H1 (cell line): Measurements from ENCODE around the gene CSF3R. TPM values are rescaled to one million over a fixed set of nuclear protein-coding genes. Genes with fewer than 3 reads are reported as not detected.

ENCODE experiments used
- CTCF ChIA-PET: fragments of 300-600 bp; sonication (Branson Sonifier 250); formaldehyde crosslinking; loops from one replicate; lab custom pipeline; 2021; ENCODE audit not compliant: partially characterized antibody; lab: Charles Lee
- POLR2A ChIA-PET: fragments of 300-600 bp; sonication (Branson Sonifier 250); formaldehyde crosslinking; loops from one replicate; lab custom pipeline; 2021; ENCODE audit warnings: inconsistent platforms; ENCODE audit not compliant: partially characterized antibody; lab: Charles Lee
- DNase-seq, 2 experiments: peaks; one replicate each; pipeline versions ENCODE4 v3.0.0 to v3.0.0-alpha.2; 2010 to 2022; ENCODE audit warnings: low spot score in 2 of 2, low read depth in 1 of 2, mixed read lengths in 1 of 2
- FAIRE-seq: peaks from 2 replicates; lab custom pipeline; 2011; peaks lifted over from hg19 to GRCh38; lab: Jason Lieb, UNC
- H2AFZ ChIP-seq: 2 replicates; pipeline ENCODE4 v1.8.1; 2012; ENCODE audit warnings: low read length, inconsistent platforms
- H2AK5ac ChIP-seq: 2 replicates; pipeline ENCODE4 v1.6.1; 2013; ENCODE audit warnings: low read depth, low read length
- H2BK120ac ChIP-seq: replicated peaks from 2 replicates; pipeline ENCODE3; 2013; ENCODE audit warnings: low read depth, low read length, inconsistent platforms
- H2BK12ac ChIP-seq: 2 replicates; pipeline ENCODE4 v1.6.1; 2013; ENCODE audit warnings: low read depth, low read length
- H2BK15ac ChIP-seq: 2 replicates; pipeline ENCODE4 v1.6.1; 2013; ENCODE audit warnings: low read length
- H2BK20ac ChIP-seq: 2 replicates; pipeline ENCODE4 v1.6.1; 2013; ENCODE audit warnings: low read length
- H2BK5ac ChIP-seq: 2 replicates; pipeline ENCODE4 v1.6.1; 2013; ENCODE audit warnings: low read depth, low read length
- H3K14ac ChIP-seq: 2 replicates; pipeline ENCODE4 v1.6.1; 2013; ENCODE audit warnings: inconsistent platforms; ENCODE audit not compliant: insufficient read length
- H3K18ac ChIP-seq: 2 replicates; pipeline ENCODE4 v1.6.1; 2013; ENCODE audit warnings: low read length; ENCODE audit errors: extremely low read depth
- H3K23ac ChIP-seq: 2 replicates; pipeline ENCODE4 v1.6.1; 2013; ENCODE audit warnings: inconsistent platforms; ENCODE audit not compliant: insufficient read length
- H3K23me2 ChIP-seq: 2 replicates; pipeline ENCODE4 v1.6.1; 2013; ENCODE audit warnings: low read depth, low read length
- H3K27ac ChIP-seq: 2 replicates; pipeline ENCODE4 v1.6.1; 2011; ENCODE audit warnings: low read depth, low read length, inconsistent platforms
- H3K27me3 ChIP-seq, 4 experiments: replicated peaks in 1 of 4; 1 replicate in 1 of 4; 2 replicates in 3 of 4; pipeline versions ENCODE4 v1.6.1 to v1.8.1; 2011 to 2013; ENCODE audit warnings: low read length in 3 of 4, mild to moderate bottlenecking in 3 of 4, inconsistent platforms in 2 of 4, mixed read lengths in 2 of 4, moderate library complexity in 1 of 4; ENCODE audit not compliant: control insufficient read depth in 3 of 4, insufficient read depth in 3 of 4; ENCODE audit errors: extremely low read depth in 1 of 4
- H3K36me3 ChIP-seq, 4 experiments: 2 replicates each; pipeline versions ENCODE4 v1.6.1 to v1.8.1; 2011 to 2013; ENCODE audit warnings: mild to moderate bottlenecking in 4 of 4, low read length in 3 of 4, moderate library complexity in 2 of 4, control low read depth in 1 of 4, inconsistent platforms in 1 of 4; ENCODE audit not compliant: insufficient read depth in 4 of 4, control insufficient read depth in 2 of 4
- H3K4ac ChIP-seq: replicated peaks from 2 replicates; pipeline ENCODE3; 2013; ENCODE audit warnings: low read length, low read depth, mixed read lengths, inconsistent platforms; ENCODE audit not compliant: insufficient read length
- H3K4me1 ChIP-seq, 4 experiments: replicated peaks in 1 of 4; 1 replicate in 1 of 4; 2 replicates in 3 of 4; pipeline versions ENCODE4 v1.6.1 to v1.8.1; 2011 to 2013; ENCODE audit warnings: low read length in 3 of 4, inconsistent platforms in 2 of 4, mixed read lengths in 1 of 4; ENCODE audit not compliant: insufficient read depth in 4 of 4, control insufficient read depth in 3 of 4
- H3K4me2 ChIP-seq, 2 experiments: 2 replicates each; pipeline versions ENCODE4 v1.6.1 to v1.8.1; 2011 to 2013; ENCODE audit warnings: low read depth in 2 of 2, low read length in 2 of 2, control low read depth in 1 of 2, inconsistent platforms in 1 of 2, mild to moderate bottlenecking in 1 of 2; ENCODE audit not compliant: insufficient read depth in 1 of 2
- H3K4me3 ChIP-seq, 4 experiments: fragments of 200-600, 300-600 bp in 1 of 4; sonication (generic), shearing (Covaris generic), sonication (Bioruptor Twin) in 1 of 4; 2 replicates each; pipeline versions ENCODE4 v1.5.1 to v1.8.1; 2011 to 2016; ENCODE audit warnings: low read length in 4 of 4, low read depth in 3 of 4, control low read depth in 2 of 4, inconsistent platforms in 2 of 4, mild to moderate bottlenecking in 2 of 4, mixed read lengths in 1 of 4, moderate library complexity in 1 of 4; ENCODE audit not compliant: insufficient read depth in 2 of 4; ENCODE audit errors: extremely low read depth in 1 of 4
- H3K56ac ChIP-seq: replicated peaks from 2 replicates; pipeline ENCODE3; 2013; ENCODE audit warnings: low read depth, mild to moderate bottlenecking, mixed read lengths, low read length, inconsistent platforms; ENCODE audit not compliant: insufficient read length
- H3K79me1 ChIP-seq: 2 replicates; pipeline ENCODE4 v1.6.1; 2013; ENCODE audit warnings: low read depth, low read length, control low read depth
- H3K79me2 ChIP-seq, 2 experiments: 2 replicates each; pipeline versions ENCODE4 v1.6.1 to v1.8.1; 2012 to 2013; ENCODE audit warnings: low read length in 2 of 2, mild to moderate bottlenecking in 2 of 2, inconsistent platforms in 1 of 2; ENCODE audit not compliant: insufficient read depth in 2 of 2, control insufficient read depth in 1 of 2
- H3K9ac ChIP-seq, 4 experiments: replicated peaks in 1 of 4; 1 replicate in 1 of 4; 2 replicates in 3 of 4; pipeline versions ENCODE4 v1.6.1 to v1.8.1; 2011 to 2013; ENCODE audit warnings: low read depth in 3 of 4, low read length in 3 of 4, control low read depth in 2 of 4, mild to moderate bottlenecking in 2 of 4, moderate library complexity in 2 of 4, inconsistent platforms in 1 of 4; ENCODE audit errors: extremely low read depth in 1 of 4
- H3K9me3 ChIP-seq, 2 experiments: 2 replicates each; pipeline versions ENCODE4 v1.6.1 to v1.8.1; 2012 to 2013; ENCODE audit warnings: mild to moderate bottlenecking in 2 of 2, moderate library complexity in 2 of 2, control low read depth in 1 of 2, inconsistent platforms in 1 of 2, low read depth in 1 of 2, low read length in 1 of 2, mixed read lengths in 1 of 2; ENCODE audit not compliant: insufficient read depth in 2 of 2
- H4K20me1 ChIP-seq, 2 experiments: replicated peaks in 1 of 2; 2 replicates each; pipeline versions ENCODE3 to v1.8.1; 2011 to 2013; ENCODE audit warnings: inconsistent platforms in 2 of 2, low read length in 2 of 2, mild to moderate bottlenecking in 1 of 2; ENCODE audit not compliant: insufficient read depth in 2 of 2, control insufficient read depth in 1 of 2
- H4K5ac ChIP-seq: 2 replicates; pipeline ENCODE4 v1.6.1; 2013; ENCODE audit warnings: low read length, low read depth, mixed read lengths, inconsistent platforms; ENCODE audit not compliant: insufficient read length
- H4K8ac ChIP-seq: 2 replicates; pipeline ENCODE4 v1.8.0; 2013; ENCODE audit warnings: mild to moderate bottlenecking, moderate library complexity, low read length, inconsistent platforms; ENCODE audit not compliant: insufficient read depth; ENCODE audit errors: extremely low read depth
- H4K91ac ChIP-seq: replicated peaks from 2 replicates; pipeline ENCODE3; 2013; ENCODE audit warnings: low read length, mixed read lengths, inconsistent platforms; ENCODE audit not compliant: insufficient read length
- BACH1 ChIP-seq: IDR thresholded peaks from 2 replicates; pipeline ENCODE4 v1.6.1; 2012; ENCODE audit warnings: low read length, improper control_type of control experiment
- BCL11A ChIP-seq, 2 experiments: IDR thresholded peaks; one replicate each; pipeline ENCODE4 v1.6.1; 2011; ENCODE audit warnings: low read depth in 2 of 2, low read length in 2 of 2, mild to moderate bottlenecking in 2 of 2
- CBX5 ChIP-seq: fragments of 300-800, 300-1000 bp; sonication (generic); IDR thresholded peaks from 2 replicates; pipeline ENCODE4 v1.7.1; 2016; ENCODE audit warnings: antibody characterized with exemption, low read length, low read depth
- CHD1 ChIP-seq: IDR thresholded peaks from 2 replicates; pipeline ENCODE4 v1.6.1; 2012; ENCODE audit warnings: low read depth, low read length, improper control_type of control experiment
- CTCF ChIP-seq, 3 experiments: IDR thresholded peaks; 1 replicate in 2 of 3; 2 replicates in 1 of 3; pipeline versions ENCODE4 v1.5.1 to v1.6.1; 2011; ENCODE audit warnings: low read length in 3 of 3, mild to moderate bottlenecking in 3 of 3, inconsistent platforms in 2 of 3, low read depth in 1 of 3, moderate library complexity in 1 of 3; ENCODE audit not compliant: insufficient read depth in 1 of 3; ENCODE audit errors: control extremely low read depth in 1 of 3
- GABPA ChIP-seq: IDR thresholded peaks from 2 replicates; pipeline ENCODE4 v1.6.1; 2011; ENCODE audit warnings: mild to moderate bottlenecking, low read length, moderate library complexity, borderline replicate concordance; ENCODE audit not compliant: insufficient read depth
- GTF2F1 ChIP-seq: IDR thresholded peaks from 2 replicates; pipeline ENCODE4 v1.6.1; 2012; ENCODE audit warnings: low read depth, low read length, improper control_type of control experiment, borderline replicate concordance
- KDM4A ChIP-seq: IDR thresholded peaks from one replicate; pipeline ENCODE4 v1.7.1; 2012; ENCODE audit warnings: low read depth, mild to moderate bottlenecking, moderate library complexity, low read length, inconsistent platforms; ENCODE audit not compliant: severe bottlenecking
- RFX5 ChIP-seq: IDR thresholded peaks from 2 replicates; pipeline ENCODE4 v1.6.1; 2011; ENCODE audit warnings: low read depth, low read length, improper control_type of control experiment, borderline replicate concordance
- SIRT6 ChIP-seq: IDR thresholded peaks from one replicate; pipeline ENCODE4 v1.7.1; 2012; ENCODE audit warnings: low read length, inconsistent platforms
- TCF12 ChIP-seq: IDR thresholded peaks from 2 replicates; pipeline ENCODE4 v1.6.1; 2011; ENCODE audit warnings: low read depth, mild to moderate bottlenecking, low read length
- WGBS, 2 experiments: shearing (Covaris generic) in 1 of 2; methylation state at CpG; one replicate each; pipeline versions ENCODE4 v1.1.6 to v1.1.7; 2013 to 2015; ENCODE audit warnings: low lambda C conversion rate in 2 of 2, mixed read lengths in 2 of 2, inconsistent platforms in 1 of 2, low coverage in 1 of 2, missing lambda C conversion rate in 1 of 2; ENCODE audit not compliant: insufficient replicate concordance in 2 of 2, insufficient coverage in 1 of 2, insufficient read length in 1 of 2; ENCODE audit errors: extremely low coverage in 1 of 2, missing lambda C conversion rate in 1 of 2; 5-methylcytosine and 5-hydroxymethylcytosine counted together
- polyA plus RNA-seq, 7 experiments: library from polyadenylated mRNA; depleted of rRNA in 3 of 7; stranded (reverse) in 5 of 7; unstranded in 2 of 7; fragments of >200 nt in 5 of 7; fragments of 200-250 nt in 2 of 7; gene quantifications; 1 replicate in 5 of 7; 2 replicates in 1 of 7; 4 replicates in 1 of 7; pipeline versions ENCODE4 v1.2.1 to v1.2.3, GENCODE V29; 2011 to 2013; ENCODE audit warnings: missing spikeins in 2 of 7, mixed read lengths in 2 of 7
- total RNA-seq: library from RNA; stranded (reverse); fragmentation: NEBNext Ultra II Directional; extraction: Animal tissue kit (Norgen Biotek cat#: 25700); gene quantifications from 2 replicates; pipeline ENCODE4 v1.2.1, GENCODE V29; 2021

Gene CSF3R
- total and polyA plus RNA-seq, 2 of the 8 experiments (the other 6 are each of a cell fraction or from before 2014, with no cell fraction given), result not detected

- H3K56ac ChIP-seq, result no peak overlapping the region
- H3K23ac ChIP-seq, result no peak overlapping the region
- H3K79me2 ChIP-seq, result no peaks in the 10 kb centered on the region
- DNase-seq, result no peak
- H3K4me1 ChIP-seq, result peaks cover 0 to 4% (median 0%) of the 10 kb centered on the region in 4 experiments; a peak in 3 of 7 replicates
- no peak overlapping the region for H3K9ac ChIP-seq
- H2BK5ac ChIP-seq, result no peak overlapping the region
- no peak overlapping the region for H2BK12ac ChIP-seq
- no peaks in the 10 kb centered on the region for H3K36me3 ChIP-seq
- no peaks in the 10 kb centered on the region for H3K9me3 ChIP-seq
- FAIRE-seq, result no peak
- no peak for TF ChIP-seq CBX5
- no peak for TF ChIP-seq CHD1
- TF ChIP-seq TCF12, result no peak
- no peak for TF ChIP-seq SIRT6
- no peak for TF ChIP-seq KDM4A
- TF ChIP-seq BACH1, result no peak
- no peak for TF ChIP-seq GTF2F1
- TF ChIP-seq CTCF (IDR thresholded peaks at IDR 0.05; ENCODE audit: control extremely low read depth in 1 of 3, insufficient read depth in 1 of 3, low read depth in 1 of 3, low read length in 3 of 3), result no peak
- TF ChIP-seq BCL11A (IDR thresholded peaks at IDR 0.05; ENCODE audit: low read depth in 2 of 2, low read length in 2 of 2), result no peak
- no peak for TF ChIP-seq RFX5
- TF ChIP-seq GABPA, result no peak
- no peak overlapping the region for H2BK20ac ChIP-seq
- no peak overlapping the region for H2BK15ac ChIP-seq
- no peak overlapping the region for H2BK120ac ChIP-seq
- H3K4me2 ChIP-seq, result no peak overlapping the region
- CTCF ChIA-PET, result interaction anchor here (0.6 to 0.8 kb wide), 2 partner anchors 31 to 359 kb away, joined by 3 read pairs; no protein-coding TSS in a partner anchor
- H3K27me3 ChIP-seq, result no peaks in the 10 kb centered on the region
- WGBS, 2 experiments, result 71% methylated on average over 1 of the region's 1 CpG; no CpG with 5 or more reads in 1 of the 2 experiments
- H4K91ac ChIP-seq, result no peak overlapping the region
- H2AFZ ChIP-seq, result no peak overlapping the region
- H3K4ac ChIP-seq, result no peak overlapping the region
- no peak overlapping the region for H4K8ac ChIP-seq
- H4K5ac ChIP-seq, result no peak overlapping the region
- H3K23me2 ChIP-seq, result no peaks in the 10 kb centered on the region
- H3K4me3 ChIP-seq, result no peak overlapping the region
- H3K79me1 ChIP-seq, result no peaks in the 10 kb centered on the region
- no peak overlapping the region for H3K18ac ChIP-seq
- no peak overlapping the region for H3K27ac ChIP-seq
- H4K20me1 ChIP-seq, result no peaks in the 10 kb centered on the region
- no peak overlapping the region for H3K14ac ChIP-seq
- POLR2A ChIA-PET, result no interaction called here
- H2AK5ac ChIP-seq, result no peak overlapping the region
Observed at GRCh38 chr1:36512842-36513241, 30.1 kb upstream of the CSF3R start.
